Progenitor cell of endocrine pancreas (in vitro differentiated cells): ENCODE data around the gene DENND1A. TPM values are rescaled to one million over a fixed set of nuclear protein-coding genes. Genes with fewer than 3 reads are reported as not detected.

Experiments
- DNase-seq: peaks from one replicate; pipeline ENCODE4 v3.0.0; 2021; ENCODE audit warnings: low spot score; ENCODE audit not compliant: unreplicated experiment
- H3K27ac Mint-ChIP-seq: 2 replicates; pipeline ENCODE4 v1.8.0; 2021; ENCODE audit warnings: mild to moderate bottlenecking, moderate library complexity, mixed read lengths
- H3K27me3 Mint-ChIP-seq: 2 replicates; pipeline ENCODE4 v1.8.0; 2021; ENCODE audit warnings: mixed read lengths
- H3K36me3 Mint-ChIP-seq: 2 replicates; pipeline ENCODE4 v1.8.0; 2022; ENCODE audit warnings: mixed read lengths; ENCODE audit not compliant: insufficient read depth
- H3K4me1 Mint-ChIP-seq: 2 replicates; pipeline ENCODE4 v1.8.0; 2021; ENCODE audit warnings: low read depth, mixed read lengths
- H3K4me3 Mint-ChIP-seq: 2 replicates; pipeline ENCODE4 v1.8.0; 2021; ENCODE audit warnings: low read depth, mild to moderate bottlenecking, moderate library complexity, mixed read lengths
- H3K9me3 Mint-ChIP-seq: 2 replicates; pipeline ENCODE4 v1.8.0; 2021; ENCODE audit warnings: low read depth, mixed read lengths
- CTCF ChIP-seq: fragments of 200-600 bp; sonication (generic); IDR thresholded peaks from one replicate; pipeline ENCODE4 v1.5.0; 2021; ENCODE audit warnings: antibody characterized with exemption, mild to moderate bottlenecking; ENCODE audit not compliant: unreplicated experiment
- total RNA-seq: library from RNA; stranded (reverse); gene quantifications from 2 replicates; pipeline ENCODE4 v1.2.1, GENCODE V29; 2021

DENND1A gene
- total RNA-seq, 1 donor from 2014 or later, result 20.1 TPM

DNA sequence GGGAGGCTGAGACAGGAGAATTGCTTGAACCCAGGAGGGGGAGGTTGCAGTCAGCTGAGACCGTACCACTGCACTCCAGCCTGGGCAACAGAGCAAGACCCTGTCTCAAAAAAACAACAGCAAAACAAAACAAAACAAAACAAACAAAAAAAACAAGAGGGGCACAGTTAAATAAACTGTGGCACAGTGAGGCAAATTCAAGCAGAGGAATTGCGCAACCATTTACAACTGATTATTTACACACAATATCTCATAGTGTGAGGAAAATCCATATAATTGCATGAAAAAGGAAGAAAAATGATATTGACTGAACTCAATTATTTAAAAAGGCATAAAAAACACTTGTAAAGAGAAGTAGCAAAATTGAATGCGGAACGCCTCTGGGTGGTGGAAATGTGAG is 412.4 kb downstream of the DENND1A start:
- DNase-seq, result no peak
- Mint-ChIP-seq H3K36me3 (no peaks in the 10 kb centered on the region), H3K27me3 (no peaks in the 10 kb centered on the region), H3K9me3 (no peaks in the 10 kb centered on the region), H3K4me1 (peaks cover 1% of the 10 kb centered on the region), H3K27ac (no peak overlapping the region), H3K4me3 (no peak overlapping the region)
- TF ChIP-seq CTCF, result no peak

GRCh38 chr9:123514766-123515165 is 415.2 kb downstream of the DENND1A start:
- Mint-ChIP-seq H3K9me3 (no peaks in the 10 kb centered on the region), H3K4me3 (no peak overlapping the region), H3K27me3 (no peaks in the 10 kb centered on the region), H3K27ac (no peak overlapping the region), H3K36me3 (peaks cover 2% of the 10 kb centered on the region), H3K4me1 (peaks cover 5% of the 10 kb centered on the region)
- no peak for TF ChIP-seq CTCF
- no peak for DNase-seq

GRCh38 chr9:123513554-123513953 is 416.4 kb downstream of the DENND1A start:
- Mint-ChIP-seq H3K4me1 (peaks cover 5% of the 10 kb centered on the region), H3K27me3 (no peaks in the 10 kb centered on the region), H3K9me3 (no peaks in the 10 kb centered on the region), H3K27ac (no peak overlapping the region), H3K36me3 (peaks cover 2% of the 10 kb centered on the region), H3K4me3 (no peak overlapping the region)
- DNase-seq, result no peak
- no peak for TF ChIP-seq CTCF

- no peak overlapping the region for H3K4me3 Mint-ChIP-seq
- peak overlapping the region; percentile 6 for H3K27ac Mint-ChIP-seq
- DNase-seq, result no peak
- peaks cover 2% of the 10 kb centered on the region for H3K36me3 Mint-ChIP-seq
- peaks cover 4% of the 10 kb centered on the region for H3K4me1 Mint-ChIP-seq
- no peaks in the 10 kb centered on the region for H3K9me3 Mint-ChIP-seq
- TF ChIP-seq CTCF, result no peak
- no peaks in the 10 kb centered on the region for H3K27me3 Mint-ChIP-seq
Measured at GRCh38 chr9:123511326-123512277, 418.3 kb downstream of the DENND1A start.

- DNase-seq, result no peak
- H3K36me3 Mint-ChIP-seq, result peaks cover 2% of the 10 kb centered on the region
- TF ChIP-seq CTCF, result no peak
- H3K4me1 Mint-ChIP-seq, result peaks cover 4% of the 10 kb centered on the region
- H3K4me3 Mint-ChIP-seq, result no peak overlapping the region
- no peaks in the 10 kb centered on the region for H3K9me3 Mint-ChIP-seq
- H3K27ac Mint-ChIP-seq, result no peak overlapping the region
- H3K27me3 Mint-ChIP-seq, result no peaks in the 10 kb centered on the region
Measured at GRCh38 chr9:123509646-123510045, 420.3 kb downstream of the DENND1A start.
